Karpas-422 (cell line): ENCODE results near the gene USP9Y. TPM values are rescaled to one million over a fixed set of nuclear protein-coding genes. Genes with fewer than 3 reads are reported as not detected.

Experiments
- DNase-seq: peaks from one replicate; pipeline ENCODE4 v3.0.0-alpha.2; 2015
- H2AFZ ChIP-seq: fragments of 200-600 bp; sonication (generic); 2 replicates; pipeline ENCODE4 v1.6.1; 2014; ENCODE audit warnings: antibody characterized with exemption, low read length, mixed read lengths
- H3K27ac ChIP-seq: fragments of 200-600 bp; sonication (generic); 2 replicates; pipeline ENCODE4 v1.5.1; 2014; ENCODE audit warnings: mild to moderate bottlenecking, low read length, moderate library complexity
- H3K27me3 ChIP-seq: fragments of 200-600 bp; sonication (generic); 2 replicates; pipeline ENCODE4 v1.6.1; 2014; ENCODE audit warnings: low read length, mixed read lengths
- H3K36me3 ChIP-seq: fragments of 200-600 bp; sonication (generic); 2 replicates; pipeline ENCODE4 v1.6.1; 2014; ENCODE audit warnings: low read length, mixed read lengths; ENCODE audit not compliant: insufficient read depth
- H3K4me1 ChIP-seq: fragments of 200-600 bp; sonication (generic); 2 replicates; pipeline ENCODE4 v1.6.1; 2014; ENCODE audit warnings: mild to moderate bottlenecking, low read length, mixed read lengths
- H3K4me2 ChIP-seq: fragments of 200-600 bp; sonication (generic); 2 replicates; pipeline ENCODE4 v1.6.1; 2014; ENCODE audit warnings: low read length, low read depth, mild to moderate bottlenecking; ENCODE audit not compliant: poor library complexity, severe bottlenecking
- H3K4me3 ChIP-seq: fragments of 200-600 bp; sonication (generic); 2 replicates; pipeline ENCODE4 v1.5.1; 2014; ENCODE audit warnings: mild to moderate bottlenecking, antibody characterized with exemption, low read length, mixed read lengths
- H3K79me2 ChIP-seq: fragments of 200-600 bp; sonication (generic); 2 replicates; pipeline ENCODE4 v1.6.1; 2014; ENCODE audit warnings: mild to moderate bottlenecking, low read length, mixed read lengths
- H3K9ac ChIP-seq: fragments of 200-600 bp; sonication (generic); 2 replicates; pipeline ENCODE4 v1.6.0; 2014; ENCODE audit warnings: low read length
- H3K9me2 ChIP-seq: fragments of 200-600 bp; sonication (generic), shearing (Covaris generic); replicated peaks from 2 replicates; pipeline ENCODE4 v1.6.0; 2014; ENCODE audit warnings: mild to moderate bottlenecking, low read length, moderate library complexity; ENCODE audit not compliant: insufficient read depth
- H3K9me3 ChIP-seq: fragments of 300-700, 200-600 bp; sonication (generic); 2 replicates; pipeline ENCODE4 v1.6.1; 2014; ENCODE audit warnings: low read length, mixed read lengths
- H4K20me1 ChIP-seq: fragments of 200-600 bp; sonication (generic); 2 replicates; pipeline ENCODE4 v1.6.1; 2014; ENCODE audit warnings: mild to moderate bottlenecking, antibody characterized with exemption, low read length, low read depth; ENCODE audit not compliant: insufficient read depth
- total RNA-seq: library from RNA; depleted of rRNA; stranded (reverse); fragments of >200 nt; shearing (Covaris generic); gene quantifications from 2 replicates; pipeline ENCODE4 v1.2.3, GENCODE V29; 2014; ENCODE audit warnings: low replicate concordance

USP9Y gene
- total RNA-seq, 1 experiment from 2014 or later: not detected

GRCh38 chrY:12742725-12743124 is 41.7 kb downstream of the USP9Y start:
- Histone ChIP-seq H3K27me3 (no peaks in the 10 kb centered on the region), H3K9me2 (no peaks in the 10 kb centered on the region), H3K9me3 (no peaks in the 10 kb centered on the region), H2AFZ (no peak overlapping the region), H3K4me1 (no peaks in the 10 kb centered on the region), H3K9ac (no peak overlapping the region), H3K4me3 (no peak overlapping the region), H3K27ac (no peak overlapping the region), H3K4me2 (no peak overlapping the region), H4K20me1 (no peaks in the 10 kb centered on the region), H3K79me2 (no peaks in the 10 kb centered on the region), H3K36me3 (no peaks in the 10 kb centered on the region)
- no peak for DNase-seq

- H3K36me3 ChIP-seq: no peaks in the 10 kb centered on the region
- H3K27me3 ChIP-seq: no peaks in the 10 kb centered on the region
- H4K20me1 ChIP-seq: no peaks in the 10 kb centered on the region
- no peak overlapping the region for H2AFZ ChIP-seq
- no peak for DNase-seq
- H3K4me3 ChIP-seq: no peak overlapping the region
- no peaks in the 10 kb centered on the region for H3K9me2 ChIP-seq
- H3K9ac ChIP-seq: no peak overlapping the region
- no peak overlapping the region for H3K4me2 ChIP-seq
- H3K79me2 ChIP-seq: no peaks in the 10 kb centered on the region
- no peaks in the 10 kb centered on the region for H3K4me1 ChIP-seq
- no peak overlapping the region for H3K27ac ChIP-seq
- H3K9me3 ChIP-seq: no peaks in the 10 kb centered on the region
Observed at GRCh38 chrY:12744091-12744490, 43.1 kb downstream of the USP9Y start.

GRCh38 chrY:12749293-12749692 is 48.3 kb downstream of the USP9Y start:
- Histone ChIP-seq H3K27me3 (no peaks in the 10 kb centered on the region), H3K36me3 (no peaks in the 10 kb centered on the region), H3K4me1 (no peaks in the 10 kb centered on the region), H3K9ac (no peak overlapping the region), H3K9me2 (no peaks in the 10 kb centered on the region), H2AFZ (no peak overlapping the region), H3K79me2 (no peaks in the 10 kb centered on the region), H3K4me2 (no peak overlapping the region), H3K27ac (no peak overlapping the region), H4K20me1 (no peaks in the 10 kb centered on the region), H3K9me3 (no peaks in the 10 kb centered on the region), H3K4me3 (no peak overlapping the region)
- DNase-seq: no peak

- Histone ChIP-seq H3K4me1 (no peaks in the 10 kb centered on the region), H3K79me2 (no peaks in the 10 kb centered on the region), H3K9ac (no peak overlapping the region), H3K27me3 (no peaks in the 10 kb centered on the region), H3K4me3 (no peak overlapping the region), H3K36me3 (no peaks in the 10 kb centered on the region), H3K9me3 (no peaks in the 10 kb centered on the region), H3K4me2 (no peak overlapping the region), H3K27ac (no peak overlapping the region), H3K9me2 (no peaks in the 10 kb centered on the region), H2AFZ (no peak overlapping the region), H4K20me1 (no peaks in the 10 kb centered on the region)
- no peak for DNase-seq
Observed at GRCh38 chrY:12752856-12753255, 51.8 kb downstream of the USP9Y start.

GRCh38 chrY:12756021-12756420 is 55.0 kb downstream of the USP9Y start:
- Histone ChIP-seq H3K27ac (no peak overlapping the region), H3K4me1 (no peaks in the 10 kb centered on the region)
- DNase-seq: no peak

DNA sequence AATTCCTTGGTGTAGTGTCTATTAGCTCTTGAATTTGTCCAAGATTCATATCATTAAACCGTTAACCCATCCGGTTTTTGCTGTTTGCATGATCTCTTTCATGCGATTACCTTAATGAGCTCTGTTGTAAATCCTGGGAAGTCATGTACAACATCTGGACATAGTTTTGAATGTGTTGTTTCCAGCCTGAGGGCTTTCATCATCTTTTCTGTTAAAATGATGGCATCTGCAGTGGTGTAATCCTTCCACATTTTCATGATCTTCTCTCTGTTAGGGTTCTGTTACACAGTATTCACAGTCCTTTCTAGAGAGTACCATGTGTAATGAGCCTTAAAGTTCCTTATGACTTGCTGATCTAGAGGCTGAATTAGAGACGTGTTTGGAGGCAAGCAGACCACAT is 64.9 kb downstream of the USP9Y start:
- H3K4me1 ChIP-seq: no peaks in the 10 kb centered on the region
- no peaks in the 10 kb centered on the region for H3K9me3 ChIP-seq
- H3K9me2 ChIP-seq: no peaks in the 10 kb centered on the region
- H3K79me2 ChIP-seq: no peaks in the 10 kb centered on the region
- H2AFZ ChIP-seq: no peak overlapping the region
- no peak overlapping the region for H3K27ac ChIP-seq
- H3K36me3 ChIP-seq: no peaks in the 10 kb centered on the region
- no peaks in the 10 kb centered on the region for H4K20me1 ChIP-seq
- no peaks in the 10 kb centered on the region for H3K27me3 ChIP-seq
- H3K9ac ChIP-seq: no peak overlapping the region
- H3K4me3 ChIP-seq: no peak overlapping the region
- DNase-seq: no peak
- H3K4me2 ChIP-seq: no peak overlapping the region

More at GRCh38 chrY:12756021-12756420, 55.0 kb downstream of the USP9Y start:
- H3K9me2 ChIP-seq: no peaks in the 10 kb centered on the region
- H3K4me2 ChIP-seq: no peak overlapping the region
- no peaks in the 10 kb centered on the region for H3K36me3 ChIP-seq
- H3K9ac ChIP-seq: no peak overlapping the region
- no peaks in the 10 kb centered on the region for H3K27me3 ChIP-seq
- no peaks in the 10 kb centered on the region for H3K79me2 ChIP-seq
- no peaks in the 10 kb centered on the region for H3K9me3 ChIP-seq
- H3K4me3 ChIP-seq: no peak overlapping the region
- no peaks in the 10 kb centered on the region for H4K20me1 ChIP-seq
- no peak overlapping the region for H2AFZ ChIP-seq

DNA sequence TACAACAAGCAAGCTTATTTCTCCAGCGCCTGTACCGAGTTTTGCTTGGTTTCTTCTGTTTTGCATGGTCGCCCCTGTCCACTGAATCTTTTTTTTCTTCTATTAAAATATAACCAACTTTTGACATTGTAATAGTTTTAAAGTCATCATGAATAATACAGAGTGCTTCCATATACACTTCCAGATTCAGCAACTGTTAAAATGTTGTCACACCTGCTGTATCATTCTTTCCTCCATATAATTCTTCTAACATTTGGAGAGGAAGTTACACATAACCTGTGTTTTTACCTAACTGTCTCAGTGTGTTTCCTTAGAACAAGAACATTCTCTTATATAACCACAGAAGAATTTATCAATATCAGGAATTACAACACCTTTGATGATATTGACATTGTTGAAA is 83.5 kb downstream of the USP9Y start:
- Histone ChIP-seq H3K9me2 (no peaks in the 10 kb centered on the region), H3K27ac (no peak overlapping the region), H3K9me3 (no peaks in the 10 kb centered on the region), H3K4me2 (no peak overlapping the region), H3K4me1 (no peaks in the 10 kb centered on the region), H3K4me3 (no peak overlapping the region), H3K36me3 (no peaks in the 10 kb centered on the region), H4K20me1 (no peaks in the 10 kb centered on the region), H3K27me3 (no peaks in the 10 kb centered on the region), H3K79me2 (no peaks in the 10 kb centered on the region), H2AFZ (no peak overlapping the region), H3K9ac (no peak overlapping the region)
- no peak for DNase-seq

DNA sequence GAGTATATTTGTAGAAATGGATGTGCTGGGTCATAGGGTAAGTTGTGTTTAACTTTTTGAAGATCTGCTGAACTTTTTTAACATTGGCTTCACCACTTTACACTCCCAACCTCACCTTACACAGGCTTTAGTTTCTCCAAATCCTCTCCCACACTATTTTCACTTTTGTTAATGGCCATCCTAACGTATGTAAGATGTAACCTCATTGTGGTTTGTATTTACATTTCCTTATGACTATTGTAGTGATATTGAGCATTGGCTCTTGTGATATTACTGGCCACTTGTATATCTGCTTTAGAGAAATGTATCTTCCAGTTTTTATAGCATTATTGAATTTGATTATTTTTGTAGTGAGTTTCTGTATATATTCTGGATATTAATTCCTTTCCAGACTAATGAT is 93.0 kb downstream of the USP9Y start:
- no peak overlapping the region for H2AFZ ChIP-seq
- H3K36me3 ChIP-seq: no peaks in the 10 kb centered on the region
- H3K79me2 ChIP-seq: no peaks in the 10 kb centered on the region
- H3K9me3 ChIP-seq: no peaks in the 10 kb centered on the region
- no peak overlapping the region for H3K4me2 ChIP-seq
- no peaks in the 10 kb centered on the region for H3K4me1 ChIP-seq
- no peak overlapping the region for H3K9ac ChIP-seq
- no peaks in the 10 kb centered on the region for H3K27me3 ChIP-seq
- no peak overlapping the region for H3K4me3 ChIP-seq
- DNase-seq: no peak
- H4K20me1 ChIP-seq: no peaks in the 10 kb centered on the region
- H3K27ac ChIP-seq: no peak overlapping the region
- no peaks in the 10 kb centered on the region for H3K9me2 ChIP-seq

DNA sequence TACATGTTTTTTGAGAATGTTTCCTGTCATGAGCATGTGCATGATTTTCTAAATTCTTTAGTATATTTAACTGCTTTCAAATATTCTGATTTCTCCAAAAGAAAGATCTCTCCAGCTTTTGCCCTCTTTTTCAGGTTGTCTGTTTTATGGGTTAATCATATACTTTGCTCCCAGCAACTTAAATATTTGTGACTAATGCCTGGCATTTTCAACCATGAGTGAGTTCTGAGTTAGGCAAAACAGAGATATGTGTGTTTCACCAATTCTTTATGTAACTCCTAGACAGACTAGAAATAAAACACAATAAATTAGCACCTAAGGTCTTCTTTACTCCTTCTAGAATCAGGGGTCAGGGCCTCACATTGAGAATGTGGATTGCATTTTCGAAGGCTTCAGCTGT is 107.0 kb downstream of the USP9Y start:
- no peak overlapping the region for H3K27ac ChIP-seq
- no peak for DNase-seq
- H3K27me3 ChIP-seq: no peaks in the 10 kb centered on the region
- no peaks in the 10 kb centered on the region for H3K9me3 ChIP-seq
- H3K4me3 ChIP-seq: no peak overlapping the region
- H3K9me2 ChIP-seq: no peaks in the 10 kb centered on the region
- H4K20me1 ChIP-seq: no peaks in the 10 kb centered on the region
- H2AFZ ChIP-seq: no peak overlapping the region
- H3K9ac ChIP-seq: no peak overlapping the region
- no peak overlapping the region for H3K4me2 ChIP-seq
- H3K4me1 ChIP-seq: no peaks in the 10 kb centered on the region
- H3K79me2 ChIP-seq: no peaks in the 10 kb centered on the region
- H3K36me3 ChIP-seq: no peaks in the 10 kb centered on the region
